NCI-H1436 (cell line): ENCODE measurements around the gene TNFAIP8L3.
"Not testable (repeated sequence)": the region's sequence is repeated elsewhere in the genome, so short reads cannot be mapped to it uniquely, and the experiment has no call there.

ENCODE experiments used
- DNase-seq: peaks from one replicate; lab custom pipeline; 2025; lab: John Stamatoyannopoulos, UW

TNFAIP8L3 gene

DNA sequence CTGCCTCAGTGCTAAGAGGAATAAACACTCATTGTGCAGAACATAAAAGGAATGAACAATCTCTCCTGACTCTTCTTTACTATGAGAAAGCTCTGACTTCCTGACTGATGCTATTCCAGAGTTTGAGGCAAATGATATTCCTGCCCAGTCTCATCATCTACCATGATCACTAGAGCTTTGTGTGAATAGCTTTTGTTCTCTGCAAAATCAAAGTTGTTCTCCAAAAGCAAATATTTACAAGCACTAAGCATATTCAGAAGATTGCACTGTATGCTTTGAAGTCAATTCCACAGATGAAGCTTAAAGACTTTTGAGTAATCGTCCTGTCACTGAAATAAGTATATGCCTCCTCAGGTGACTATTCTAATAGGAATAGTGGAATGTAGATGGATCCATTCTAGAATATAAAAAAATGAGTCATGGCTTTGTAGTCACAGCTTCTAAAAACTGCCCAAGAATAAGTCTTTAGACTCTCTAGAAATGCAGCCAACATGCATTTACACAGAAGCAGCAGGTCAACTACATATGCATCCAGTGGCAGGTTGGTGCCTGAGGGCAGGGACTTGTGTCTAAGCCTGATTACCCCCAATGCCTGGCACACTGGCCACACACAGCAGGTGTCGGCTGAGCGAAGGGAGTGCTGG lies 34.6 kb downstream of the TNFAIP8L3 start:
- DNase-seq, result no peak

DNA sequence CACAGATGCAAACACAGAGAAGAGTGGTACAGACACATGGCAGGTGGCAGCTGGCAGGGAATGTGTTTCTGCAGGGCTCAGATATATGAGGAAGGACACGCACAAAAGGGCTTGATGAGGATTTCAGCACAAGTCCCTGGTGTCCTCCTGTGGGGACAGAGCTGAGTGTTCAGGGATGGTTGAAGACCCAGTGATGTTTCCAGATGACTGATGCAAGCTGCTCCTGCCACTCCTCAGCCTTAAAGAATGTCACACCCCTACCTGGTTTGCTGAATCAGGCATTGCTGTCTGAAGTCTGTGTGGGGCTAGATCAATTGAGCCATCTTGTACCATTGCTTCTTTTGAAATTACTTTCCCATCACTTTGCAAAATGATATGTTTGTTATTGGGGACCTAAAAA lies 40.2 kb downstream of the TNFAIP8L3 start:
- no peak for DNase-seq

DNA sequence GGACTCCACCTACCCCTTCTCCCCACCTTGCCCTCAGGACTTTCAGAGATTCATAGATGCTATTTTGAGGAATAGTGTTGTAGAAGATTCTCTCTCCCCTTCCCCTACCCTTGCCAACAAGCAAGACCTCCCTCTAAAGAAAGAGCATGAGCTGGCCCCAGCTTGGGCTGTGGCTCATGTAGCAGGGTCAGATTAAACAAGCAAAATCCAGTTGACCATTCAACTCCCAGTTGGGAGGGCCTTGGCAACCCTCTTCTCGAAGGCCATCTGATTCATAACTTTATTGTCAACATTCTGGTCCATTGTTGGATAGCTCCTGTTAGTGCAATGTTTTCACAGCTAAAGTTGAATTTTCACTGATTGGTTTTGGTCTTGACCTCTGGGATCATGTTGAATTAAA lies 41.1 kb downstream of the TNFAIP8L3 start:
- no peak for DNase-seq

DNA sequence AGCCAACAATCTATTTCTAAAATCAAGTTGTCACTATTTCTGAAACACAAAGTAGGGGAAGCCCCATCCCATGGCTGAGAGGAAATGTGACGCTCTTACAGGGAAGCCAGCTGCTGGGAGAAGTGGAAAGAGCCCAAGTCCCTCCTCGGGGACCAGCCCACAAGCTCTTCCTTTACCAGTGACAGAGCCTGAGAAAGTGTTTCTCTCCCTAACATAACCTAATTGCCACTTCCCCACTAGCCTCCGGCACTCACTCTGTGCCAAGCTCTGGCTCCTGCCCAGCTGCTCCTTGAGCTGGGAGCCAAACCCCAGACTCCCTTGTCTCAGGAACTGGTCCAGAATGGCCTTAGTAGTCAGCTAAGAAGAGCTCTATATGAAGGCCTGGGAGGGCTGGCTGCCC lies 42.9 kb downstream of the TNFAIP8L3 start:
- no peak for DNase-seq

DNA sequence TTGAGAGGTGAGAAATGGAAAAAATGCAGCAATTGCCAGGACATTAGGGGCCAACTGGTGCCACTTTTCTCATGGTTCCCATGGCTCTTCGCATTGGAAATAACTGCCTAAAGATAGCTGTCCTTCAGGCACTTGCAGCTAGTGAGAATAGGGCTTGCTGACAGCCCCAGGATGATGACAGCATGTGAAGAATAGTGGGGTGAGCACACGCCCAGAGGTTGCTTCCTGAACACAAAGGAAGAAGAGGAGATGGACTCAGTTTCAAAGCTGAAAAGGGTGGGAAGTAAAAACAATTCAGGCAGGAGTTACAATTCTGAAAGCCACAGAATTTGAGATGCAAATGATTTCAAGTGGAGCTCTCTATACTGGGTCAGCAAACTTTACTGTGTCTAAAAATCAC lies 45.6 kb downstream of the TNFAIP8L3 start:
- no peak for DNase-seq

DNA sequence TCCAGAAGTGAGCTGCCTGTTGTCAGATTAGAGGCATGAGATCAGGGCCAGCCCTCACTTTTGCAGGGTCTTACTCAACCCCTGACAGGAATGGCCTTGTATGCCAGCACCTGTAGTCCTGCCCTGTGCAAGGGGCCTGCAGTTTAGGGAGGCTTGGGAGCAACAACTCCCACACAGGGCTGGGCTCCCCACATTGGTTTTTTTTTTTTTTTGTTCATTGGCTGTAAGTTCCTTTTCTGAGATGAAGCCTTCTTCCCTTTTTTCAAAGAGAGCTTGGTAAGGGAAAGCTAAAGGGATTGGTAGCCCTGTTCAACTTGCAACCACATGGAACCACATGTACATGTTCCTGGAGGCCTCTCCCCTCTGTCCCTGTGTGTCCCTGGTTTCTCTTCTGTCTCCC lies 46.4 kb downstream of the TNFAIP8L3 start:
- DNase-seq, result no peak

DNA sequence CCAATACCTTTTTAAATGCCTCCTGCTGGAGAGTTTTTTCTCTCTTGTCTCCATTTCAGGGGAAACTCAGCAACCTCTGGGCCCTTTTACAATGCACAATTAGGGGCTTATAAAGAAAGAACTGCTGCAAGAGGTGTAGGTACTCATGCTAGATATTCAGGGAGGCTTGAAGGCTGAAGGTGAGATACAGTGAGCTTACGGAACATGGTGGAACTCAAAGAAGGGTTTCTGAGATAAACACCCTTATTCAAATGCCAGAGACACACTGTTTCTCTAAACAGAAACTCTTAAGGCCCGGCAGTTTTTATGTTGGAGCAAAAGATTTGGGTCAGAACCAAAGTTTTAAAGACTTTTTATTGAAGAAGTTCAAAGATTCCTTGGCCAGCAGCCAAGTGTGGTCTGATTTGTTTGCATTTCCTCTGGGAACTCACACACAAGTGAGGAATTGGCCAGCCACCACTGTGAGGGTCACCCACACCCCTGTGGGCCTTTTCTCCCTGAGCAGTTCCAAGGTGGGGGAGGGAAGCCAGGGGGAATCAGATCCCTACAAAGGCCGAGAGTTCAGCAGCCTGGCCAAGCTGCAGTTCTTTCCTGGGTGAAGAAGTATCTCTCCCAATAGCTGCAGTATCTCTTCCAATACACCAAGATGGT lies 47.8 kb downstream of the TNFAIP8L3 start:
- no peak for DNase-seq

DNA sequence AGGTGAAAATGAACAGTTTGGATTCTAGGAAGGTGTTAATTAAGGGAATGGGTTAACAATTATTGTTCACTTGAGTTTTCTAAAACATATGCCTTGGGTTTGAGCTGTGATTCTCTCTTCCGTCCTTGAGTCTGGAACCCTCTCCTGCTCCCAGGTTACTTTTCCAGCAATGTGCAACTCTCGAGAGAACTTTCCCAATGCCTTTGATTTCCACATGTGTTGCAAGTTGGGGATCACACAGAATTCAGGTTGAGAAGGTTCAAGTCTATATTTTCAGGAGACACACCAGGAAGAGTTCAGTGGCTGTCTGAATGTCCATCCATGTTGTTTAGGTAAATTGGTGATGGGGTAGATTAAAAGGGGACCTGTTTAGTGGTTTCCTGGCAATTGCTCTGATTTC lies 48.7 kb downstream of the TNFAIP8L3 start:
- DNase-seq, result no peak

DNA sequence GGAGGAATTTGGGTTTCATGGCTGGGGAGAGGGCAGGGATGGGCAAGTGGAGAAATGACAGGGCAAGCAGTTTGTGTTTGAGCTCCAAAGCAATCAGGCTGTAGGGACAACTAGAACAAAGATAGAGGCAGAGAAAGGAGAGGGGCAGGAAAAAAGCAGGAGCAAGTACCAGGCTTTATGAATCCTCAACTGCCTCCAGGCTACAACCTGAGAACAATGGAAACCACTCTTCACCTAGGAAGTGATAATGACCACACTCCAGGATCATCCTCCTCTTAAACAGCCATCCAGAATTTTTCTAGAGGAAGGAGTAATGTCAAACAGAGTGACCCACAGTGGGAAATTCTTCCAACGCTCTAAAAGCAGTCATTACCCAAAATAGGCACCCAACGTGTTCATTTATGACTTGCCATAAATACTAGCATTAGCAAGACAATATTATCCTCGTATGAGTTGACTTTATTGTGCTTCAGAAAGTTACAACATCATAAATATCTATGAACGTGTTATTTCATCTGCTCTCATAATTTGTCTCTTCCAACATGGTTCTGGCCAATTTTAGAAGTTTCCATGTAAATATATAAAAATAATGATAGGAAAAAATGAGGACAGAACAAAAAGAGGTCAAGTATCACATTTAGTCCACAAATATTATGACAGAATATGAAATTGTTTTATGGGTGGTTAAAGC lies 50.5 kb downstream of the TNFAIP8L3 start:
- no peak for DNase-seq

DNA sequence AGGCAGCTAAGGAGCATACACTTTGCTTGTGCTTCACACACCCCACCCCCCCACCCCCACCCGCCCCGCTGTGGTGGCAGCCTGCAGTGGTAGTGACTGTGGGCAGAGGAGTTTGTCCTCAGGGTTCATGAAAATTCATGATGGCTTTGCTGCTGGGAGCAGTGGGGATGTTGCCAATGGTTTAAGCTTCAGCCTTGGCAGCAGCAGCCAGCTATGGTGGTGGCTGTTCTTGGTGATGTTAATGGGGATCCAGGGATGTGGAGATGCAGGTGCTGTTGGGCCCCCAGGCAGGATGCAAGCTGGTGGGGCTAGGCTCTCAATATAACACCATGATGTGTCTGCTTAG lies 55.8 kb downstream of the TNFAIP8L3 start:
- DNase-seq, result no peak

DNA sequence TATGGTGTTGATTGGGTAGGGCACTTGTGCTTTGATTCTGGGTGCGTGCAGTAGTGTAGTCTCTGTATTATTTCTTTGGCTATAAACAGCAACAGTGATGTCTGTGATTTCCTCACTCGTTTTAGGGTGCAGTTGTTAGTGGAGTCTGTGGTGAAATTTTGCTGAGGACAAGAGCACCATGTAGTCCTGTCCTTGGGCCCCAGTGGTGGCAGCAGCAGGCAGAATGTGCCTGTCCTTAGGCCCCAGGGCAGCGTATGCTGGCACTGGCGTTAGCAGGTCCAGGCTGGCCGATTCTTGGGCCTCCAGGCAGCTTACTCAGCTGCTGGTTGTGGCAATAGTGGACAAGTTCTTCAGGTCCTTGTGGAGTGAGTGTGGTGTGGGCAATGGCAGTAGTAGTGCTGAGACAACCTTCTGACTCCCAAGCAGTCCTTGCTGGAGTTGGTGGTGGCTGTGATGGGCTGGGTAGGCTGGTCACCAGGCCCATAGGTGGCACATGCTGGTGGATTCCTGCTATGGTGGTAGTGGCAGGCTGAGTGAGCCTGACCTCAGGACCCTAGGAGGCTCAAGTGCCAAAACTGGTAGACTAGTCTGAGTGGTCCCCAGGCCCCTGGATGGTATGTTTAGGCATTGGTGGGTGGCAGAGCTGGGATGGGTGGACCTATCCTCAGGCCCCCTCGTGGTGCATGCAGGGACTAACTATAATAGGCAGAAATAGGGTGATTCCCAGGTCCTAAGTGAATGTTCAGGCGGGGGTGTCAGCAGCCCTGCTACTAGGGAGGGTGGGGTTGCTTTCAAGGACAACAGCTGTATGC lies 56.3 kb downstream of the TNFAIP8L3 start:
- DNase-seq, result no peak

DNA sequence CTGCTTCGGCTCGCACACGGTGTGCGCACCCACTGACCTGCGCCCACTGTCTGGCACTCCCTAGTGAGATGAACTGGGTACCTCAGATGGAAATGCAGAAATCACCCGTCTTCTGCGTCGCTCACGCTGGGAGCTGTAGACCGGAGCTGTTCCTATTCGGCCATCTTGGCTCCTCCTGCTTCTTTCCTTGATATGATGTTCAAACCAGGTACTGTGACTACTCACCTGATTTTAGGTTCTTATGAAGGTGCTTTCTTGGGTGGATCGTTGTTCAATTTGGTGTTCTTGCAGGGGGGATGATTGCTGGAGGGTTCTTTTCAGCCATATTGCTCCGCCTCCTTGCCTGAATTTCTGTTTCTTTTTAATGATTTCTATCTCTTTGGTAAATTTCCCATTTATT lies 57.2 kb downstream of the TNFAIP8L3 start:
- not testable (repeated sequence) for DNase-seq

DNA sequence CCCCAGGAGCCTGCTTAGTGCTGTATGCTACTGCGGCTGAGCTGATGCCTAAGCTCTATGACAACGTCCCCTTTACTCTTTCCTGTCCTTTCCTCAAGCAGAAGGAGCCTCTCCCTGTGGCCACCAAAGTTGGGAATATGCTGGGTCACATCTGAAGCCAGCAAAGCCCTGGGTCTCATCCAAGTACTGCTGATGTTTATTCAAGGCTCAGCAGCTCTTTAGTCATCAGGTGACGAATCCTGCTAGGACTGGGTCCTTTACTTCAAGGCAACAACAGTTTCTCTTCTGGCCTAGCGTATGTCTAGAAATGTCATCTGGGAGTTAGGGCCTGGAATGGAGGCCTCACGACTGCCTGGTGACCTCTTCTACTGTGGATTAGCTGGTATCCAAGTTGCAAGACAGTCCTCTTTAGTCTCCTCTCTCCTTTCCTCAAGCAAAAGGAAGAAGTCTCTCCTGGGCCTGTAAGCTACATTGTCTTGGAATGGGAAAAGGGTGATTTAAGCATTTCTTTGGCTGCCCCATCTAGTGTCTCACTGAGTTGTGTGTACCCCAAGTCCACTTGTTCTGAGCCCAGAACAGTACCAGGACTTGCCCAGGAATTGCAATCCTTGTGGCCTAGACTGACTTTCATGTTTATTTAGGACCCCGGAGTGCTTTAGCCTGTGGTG lies 63.9 kb downstream of the TNFAIP8L3 start:
- DNase-seq, result no peak

DNA sequence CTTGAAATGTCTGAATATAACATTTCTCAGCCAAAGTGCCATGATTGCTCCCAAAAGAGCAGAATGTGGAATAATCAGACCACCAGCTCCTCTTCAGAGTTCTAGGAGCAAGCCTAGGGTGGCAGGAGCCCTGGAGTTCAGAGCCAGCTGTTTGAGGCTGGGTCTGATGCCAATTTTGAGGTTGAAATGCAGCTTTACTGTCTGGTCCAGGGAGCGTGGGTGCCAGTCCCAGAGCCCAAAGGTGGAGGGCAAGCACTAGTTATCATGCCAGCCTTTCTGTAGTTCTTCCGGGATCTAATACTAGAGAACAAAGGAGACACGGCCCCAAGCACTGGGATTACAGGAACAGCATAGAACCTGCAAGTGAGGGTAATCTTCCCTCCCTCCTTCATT lies 69.3 kb downstream of the TNFAIP8L3 start:
- no peak for DNase-seq

DNA sequence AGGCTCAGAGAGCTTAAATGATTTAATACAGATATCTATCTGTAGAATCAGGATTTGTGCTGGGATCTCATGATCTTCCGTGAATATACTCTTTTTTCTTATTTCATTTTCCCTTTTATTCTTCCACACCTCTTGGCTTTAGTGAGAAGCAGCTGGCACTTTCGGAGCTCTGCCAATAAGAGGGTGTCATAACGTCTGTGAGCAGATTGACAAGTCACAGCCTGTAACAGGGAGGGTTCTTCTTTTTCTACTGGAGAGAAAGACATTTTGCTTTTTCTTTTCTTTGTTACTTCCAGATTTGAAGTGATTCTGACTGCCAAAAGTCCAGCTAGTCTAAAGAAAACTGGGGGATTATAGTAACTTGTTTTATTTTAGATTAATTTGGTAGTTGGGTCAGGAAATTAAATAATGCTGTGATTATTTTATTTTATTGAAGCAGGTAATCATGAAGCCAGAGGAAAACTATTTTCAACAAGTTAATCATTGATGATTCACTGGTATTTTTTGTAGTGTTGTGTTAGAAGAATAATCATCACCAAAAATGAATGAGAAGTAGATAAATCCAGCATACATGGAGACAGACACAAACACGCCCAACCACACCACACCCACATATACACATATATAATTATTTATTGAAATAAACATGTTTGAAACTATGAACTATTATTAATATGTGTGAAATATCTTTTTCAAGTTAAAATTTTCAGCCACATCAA lies 69.8 kb downstream of the TNFAIP8L3 start:
- DNase-seq, result no peak

DNA sequence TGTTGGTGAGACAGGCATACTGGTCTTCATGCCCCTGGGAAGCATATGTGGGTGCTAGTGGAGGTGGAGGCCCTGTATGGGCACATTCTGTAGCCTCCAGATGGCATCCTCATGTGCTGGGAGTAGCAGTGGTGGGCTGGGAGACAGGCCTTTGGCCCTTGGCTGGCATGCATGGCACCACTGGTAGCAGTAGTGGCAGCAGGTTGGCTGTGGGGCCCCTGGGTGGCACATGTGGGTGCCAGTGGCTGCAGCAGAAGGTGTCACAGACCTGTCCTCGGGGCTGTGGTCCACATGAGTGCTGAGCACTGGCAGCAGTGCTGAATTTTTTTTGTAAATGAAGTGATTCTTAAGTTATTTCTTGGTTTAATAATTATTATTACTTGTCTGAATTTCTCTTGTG lies 71.2 kb downstream of the TNFAIP8L3 start:
- DNase-seq, result no peak

DNA sequence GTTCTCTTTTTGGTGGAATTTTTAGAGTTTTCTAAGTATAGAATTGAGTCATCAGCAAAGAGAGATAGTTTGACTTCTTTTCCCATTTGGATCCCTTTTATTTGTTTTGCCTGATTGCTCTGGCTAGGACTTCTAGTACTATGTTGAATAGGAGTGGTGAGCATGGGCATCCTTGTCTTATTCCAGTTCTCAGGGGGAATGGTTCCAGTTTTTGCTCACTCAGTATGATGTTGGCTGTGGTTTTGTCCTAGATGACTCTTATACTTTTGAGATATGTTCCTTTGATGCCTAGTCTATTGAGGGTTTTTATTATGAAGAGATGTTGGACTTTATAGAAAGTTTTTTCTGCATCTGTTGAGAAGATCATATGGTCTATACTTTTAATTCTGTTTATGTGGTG lies 72.5 kb downstream of the TNFAIP8L3 start:
- DNase-seq, result no peak

DNA sequence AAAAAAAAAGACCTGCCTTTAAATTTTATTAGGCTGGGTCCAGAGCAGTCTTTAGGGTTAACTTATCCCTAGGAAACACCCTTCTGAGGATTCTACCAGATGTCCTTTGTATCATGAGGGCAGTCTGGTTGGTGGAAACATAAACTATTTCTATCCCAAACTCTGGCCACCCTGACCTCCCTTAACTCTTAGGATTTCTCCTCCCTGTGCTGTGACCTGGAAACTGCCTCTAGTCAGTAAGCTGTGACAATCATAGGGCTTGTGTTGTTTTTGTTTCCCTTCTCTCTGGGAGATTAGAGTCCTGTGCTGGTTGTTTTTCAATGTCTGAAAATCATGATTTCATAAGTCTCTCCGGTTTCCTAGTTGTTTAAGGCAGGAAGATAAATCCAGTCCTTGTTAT lies 78.1 kb downstream of the TNFAIP8L3 start:
- no peak for DNase-seq

DNA sequence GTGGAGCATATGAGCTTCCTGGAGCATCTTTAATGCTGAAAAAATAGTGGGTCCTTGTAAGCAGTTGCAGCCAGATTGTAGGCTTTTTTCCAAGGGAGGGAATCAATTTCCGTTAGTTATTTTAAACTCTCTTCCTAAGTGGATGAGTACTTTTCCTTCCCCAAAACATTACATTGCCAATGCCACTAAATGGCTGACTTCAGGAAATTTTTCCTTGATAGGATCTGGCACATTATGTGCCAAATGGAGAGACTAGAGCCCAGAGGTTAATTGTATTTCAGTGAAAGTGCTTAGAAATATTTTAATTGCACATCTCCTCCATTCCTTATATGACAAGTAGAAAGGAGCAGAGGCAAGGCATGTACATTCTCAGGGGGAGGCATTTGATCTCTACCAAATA lies 83.5 kb downstream of the TNFAIP8L3 start:
- DNase-seq, result no peak

DNA sequence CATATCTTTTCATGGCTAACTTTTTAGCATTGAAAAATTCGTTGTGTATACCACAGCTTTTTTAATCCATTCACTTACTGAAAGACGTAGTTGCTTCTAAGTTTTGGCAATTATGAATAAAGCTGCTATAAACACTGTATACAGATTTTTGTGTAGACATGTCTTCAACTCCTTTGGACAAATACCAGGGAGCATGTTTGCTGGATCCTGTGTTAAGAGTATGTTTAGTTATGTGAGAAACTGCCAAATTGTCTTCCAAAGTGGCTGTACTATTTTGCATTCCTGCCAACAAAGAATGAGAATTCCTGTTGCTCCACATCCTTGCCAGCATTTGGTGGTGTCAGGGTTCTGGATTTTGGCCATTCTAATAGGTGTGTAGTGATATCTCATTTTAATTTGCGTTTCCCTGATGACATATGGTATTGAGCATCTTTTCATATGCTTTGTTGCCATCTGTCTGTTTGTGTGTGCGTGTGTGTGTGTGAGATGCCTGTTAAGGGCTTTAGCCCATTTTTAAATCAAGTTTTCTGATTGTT lies 87.5 kb downstream of the TNFAIP8L3 start:
- DNase-seq, result no peak
